ENCODE results near the gene PLEKHH1.

GRCh38 chr14:67485501-67486095 lies 47.5 kb upstream of the PLEKHH1 start:
- no peak for TF ChIP-seq EZH2 (IDR thresholded peaks at IDR 0.05)
- TF ChIP-seq POLR2AphosphoS5 (IDR thresholded peaks at IDR 0.05; ENCODE audit: borderline replicate concordance, low read depth, low read length): no peak
- no peak for TF ChIP-seq FOXP2 (optimal IDR thresholded peaks at IDR 0.05; ENCODE audit: control extremely low read depth, extremely low read length, insufficient read depth)

Data from SK-N-MC (cell line).